Glutamatergic neuron (in vitro differentiated cells): ENCODE results near the gene PFN3. TPM values are rescaled to one million over a fixed set of nuclear protein-coding genes. Genes with fewer than 3 reads are reported as not detected.
A peak's percentile ranks its signal among the peaks of the same experiment; 100 is the strongest.

Source experiments
- DNase-seq: peaks from one replicate; pipeline ENCODE4 v3.0.0; 2022
- H3K27ac Mint-ChIP-seq: one replicate; pipeline ENCODE4 v1.8.0; 2020; ENCODE audit warnings: mild to moderate bottlenecking, mixed read lengths, inconsistent platforms; ENCODE audit not compliant: unreplicated experiment
- H3K27me3 Mint-ChIP-seq: one replicate; pipeline ENCODE4 v1.8.0; 2020; ENCODE audit warnings: mild to moderate bottlenecking, moderate library complexity, mixed read lengths, inconsistent platforms; ENCODE audit not compliant: unreplicated experiment
- H3K36me3 Mint-ChIP-seq: one replicate; pipeline ENCODE4 v1.8.0; 2020; ENCODE audit warnings: mild to moderate bottlenecking, mixed read lengths, inconsistent platforms; ENCODE audit not compliant: unreplicated experiment
- H3K4me1 Mint-ChIP-seq: one replicate; pipeline ENCODE4 v1.8.0; 2020; ENCODE audit warnings: mild to moderate bottlenecking, low read depth, mixed read lengths, inconsistent platforms; ENCODE audit not compliant: unreplicated experiment
- H3K4me3 Mint-ChIP-seq: one replicate; pipeline ENCODE4 v1.8.0; 2020; ENCODE audit warnings: mild to moderate bottlenecking, mixed read lengths, inconsistent platforms; ENCODE audit not compliant: unreplicated experiment
- H3K9me3 Mint-ChIP-seq: one replicate; pipeline ENCODE4 v1.8.0; 2020; ENCODE audit warnings: mild to moderate bottlenecking, moderate library complexity, mixed read lengths, inconsistent platforms; ENCODE audit not compliant: unreplicated experiment
- CTCF ChIP-seq: fragments of 200-600 bp; sonication (generic); IDR thresholded peaks from one replicate; pipeline ENCODE4 v1.5.0; 2021; ENCODE audit not compliant: partially characterized antibody, unreplicated experiment
- total RNA-seq: library from RNA; stranded (reverse); fragmentation: NEBNext Ultra II Directional; extraction: Animal tissue kit (Norgen Biotek cat#: 25700); gene quantifications from one replicate; pipeline ENCODE4 v1.2.1, GENCODE V29; 2021; ENCODE audit not compliant: unreplicated experiment

Gene PFN3
- total RNA-seq, 1 donor from 2014 or later: not detected

- Mint-ChIP-seq H3K36me3 (no peaks in the 10 kb centered on the region), H3K27me3 (peaks cover 9% of the 10 kb centered on the region), H3K27ac (peak overlapping the region; percentile 90), H3K4me1 (peaks cover 4% of the 10 kb centered on the region), H3K4me3 (peak overlapping the region; percentile 92), H3K9me3 (peaks cover 6% of the 10 kb centered on the region)
- TF ChIP-seq CTCF: peak; percentile 23
- DNase-seq: peak; percentile 82
These were observed 2.0 kb upstream of the PFN3 start for GRCh38 chr5:177402271-177403043.

- no peaks in the 10 kb centered on the region for H3K36me3 Mint-ChIP-seq
- H3K9me3 Mint-ChIP-seq: peaks cover 7% of the 10 kb centered on the region
- H3K4me1 Mint-ChIP-seq: peaks cover 2% of the 10 kb centered on the region
- TF ChIP-seq CTCF: no peak
- H3K27ac Mint-ChIP-seq: no peak overlapping the region
- no peak for DNase-seq
- H3K4me3 Mint-ChIP-seq: no peak overlapping the region
- H3K27me3 Mint-ChIP-seq: peaks cover 7% of the 10 kb centered on the region
These were observed 2.5 kb downstream of the PFN3 start for GRCh38 chr5:177397875-177398390.

GRCh38 chr5:177396807-177397206, 3.7 kb downstream of the PFN3 start:
- Mint-ChIP-seq H3K4me1 (no peaks in the 10 kb centered on the region), H3K36me3 (no peaks in the 10 kb centered on the region), H3K4me3 (no peak overlapping the region), H3K27ac (no peak overlapping the region), H3K27me3 (peaks cover 2% of the 10 kb centered on the region), H3K9me3 (peaks cover 3% of the 10 kb centered on the region)
- no peak for TF ChIP-seq CTCF
- DNase-seq: no peak

GRCh38 chr5:177396078-177396477, 4.4 kb downstream of the PFN3 start:
- Mint-ChIP-seq H3K36me3 (no peaks in the 10 kb centered on the region), H3K27ac (no peak overlapping the region), H3K4me3 (no peak overlapping the region), H3K4me1 (no peaks in the 10 kb centered on the region), H3K9me3 (peaks cover 3% of the 10 kb centered on the region), H3K27me3 (no peaks in the 10 kb centered on the region)
- TF ChIP-seq CTCF: no peak
- DNase-seq: no peak

GRCh38 chr5:177393990-177394389, 6.5 kb downstream of the PFN3 start:
- no peak overlapping the region for H3K27ac Mint-ChIP-seq
- H3K4me1 Mint-ChIP-seq: peaks cover 7% of the 10 kb centered on the region
- H3K36me3 Mint-ChIP-seq: no peaks in the 10 kb centered on the region
- DNase-seq: no peak
- TF ChIP-seq CTCF: no peak
- H3K27me3 Mint-ChIP-seq: peaks cover 6% of the 10 kb centered on the region
- no peak overlapping the region for H3K4me3 Mint-ChIP-seq
- peaks cover 3% of the 10 kb centered on the region for H3K9me3 Mint-ChIP-seq
